EH (cell line): ENCODE results near the gene GPX7.

Source experiments
- DNase-seq: peaks from one replicate; pipeline ENCODE4 v3.0.0-alpha.2; 2015; ENCODE audit warnings: low read depth

Gene GPX7

DNA sequence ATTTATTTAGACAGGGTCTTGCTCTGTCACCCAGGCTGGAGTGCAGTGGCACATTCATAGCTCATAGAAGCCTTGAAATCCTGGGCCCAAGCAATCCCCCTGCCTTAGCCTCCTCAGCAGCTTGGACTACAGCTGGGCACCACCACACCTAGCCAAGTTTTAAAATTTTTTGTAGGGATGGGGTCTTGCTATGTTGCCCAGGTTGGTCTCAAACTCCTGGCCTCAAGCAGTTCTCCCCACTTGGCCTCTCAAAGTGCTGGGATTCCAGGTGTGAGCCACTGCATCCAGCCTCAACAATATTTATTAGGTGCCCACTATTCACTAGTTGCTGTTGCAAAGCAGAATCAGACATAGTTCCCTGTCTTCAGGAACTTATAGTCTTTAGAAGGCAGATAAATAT, 14.1 kb upstream of the GPX7 start:
- DNase-seq, result no peak

DNA sequence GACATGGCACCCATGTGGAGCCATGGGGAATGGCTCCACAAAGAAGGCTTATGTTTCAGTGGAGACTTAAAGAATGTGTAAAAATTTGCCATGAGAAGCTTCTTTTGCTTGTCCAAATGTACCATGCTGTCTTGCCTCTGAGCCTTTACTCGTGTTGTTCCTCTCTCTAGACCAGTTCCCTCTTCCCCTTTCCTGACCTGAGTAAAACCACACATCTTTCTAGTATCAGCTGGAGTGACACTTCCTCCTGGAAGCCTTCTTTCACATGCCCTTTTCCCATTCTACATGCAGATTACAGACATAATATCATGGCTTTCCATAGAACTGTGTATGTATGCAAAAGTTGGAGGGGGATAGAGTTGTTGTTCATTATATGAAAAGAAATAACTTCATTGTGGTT, 13.6 kb upstream of the GPX7 start:
- DNase-seq, result no peak

DNA sequence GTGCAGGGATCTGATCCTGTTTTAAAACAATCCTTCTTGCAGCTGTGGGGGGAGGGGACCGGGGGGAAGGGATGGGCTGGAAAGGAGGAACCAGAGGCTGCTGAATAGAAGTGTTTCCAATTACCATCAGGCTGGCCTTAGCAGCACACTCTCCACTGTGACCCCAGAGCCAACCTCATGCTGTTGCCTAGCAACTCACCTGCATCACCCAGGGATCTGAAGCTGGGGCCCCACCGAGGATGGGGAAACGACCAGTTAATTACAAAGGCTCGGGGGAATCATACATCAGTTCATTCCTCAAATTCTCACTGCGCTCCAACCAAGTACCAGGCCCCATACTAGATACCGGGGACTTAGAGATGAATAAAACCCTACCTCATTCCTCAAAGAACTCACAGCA, 11.9 kb upstream of the GPX7 start:
- no peak for DNase-seq

DNA sequence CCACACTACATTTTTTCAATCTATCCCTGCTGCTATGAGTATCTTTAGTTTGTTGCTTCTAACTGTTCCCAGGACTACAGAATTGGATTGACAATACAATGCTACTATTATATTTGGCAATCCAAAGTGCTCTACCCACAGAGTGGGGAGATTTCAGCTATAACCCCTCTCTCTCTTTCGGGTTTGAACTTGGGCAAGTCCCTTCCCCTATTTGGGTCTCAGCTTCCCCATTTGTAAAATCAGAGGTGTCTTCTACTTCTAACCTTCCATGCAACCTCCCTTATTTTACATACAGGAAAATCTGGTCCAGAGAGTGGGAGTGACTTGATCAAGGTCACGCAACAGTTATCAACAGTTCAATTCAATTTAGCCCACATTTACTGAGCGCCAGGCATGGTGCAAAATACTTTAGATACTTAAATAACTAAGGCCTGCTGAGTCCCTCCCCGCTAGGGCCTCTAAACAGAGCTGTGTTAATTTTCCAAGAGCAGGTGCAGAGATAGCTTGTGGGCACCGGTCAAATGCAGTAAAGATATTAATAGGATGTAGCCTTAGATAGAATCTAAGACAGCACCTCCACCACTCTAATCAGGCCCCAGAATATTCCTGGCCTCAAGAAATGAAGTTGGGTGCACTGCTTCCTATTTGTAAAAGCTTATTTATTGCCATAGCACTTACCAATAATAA, 9.4 kb upstream of the GPX7 start:
- no peak for DNase-seq

DNA sequence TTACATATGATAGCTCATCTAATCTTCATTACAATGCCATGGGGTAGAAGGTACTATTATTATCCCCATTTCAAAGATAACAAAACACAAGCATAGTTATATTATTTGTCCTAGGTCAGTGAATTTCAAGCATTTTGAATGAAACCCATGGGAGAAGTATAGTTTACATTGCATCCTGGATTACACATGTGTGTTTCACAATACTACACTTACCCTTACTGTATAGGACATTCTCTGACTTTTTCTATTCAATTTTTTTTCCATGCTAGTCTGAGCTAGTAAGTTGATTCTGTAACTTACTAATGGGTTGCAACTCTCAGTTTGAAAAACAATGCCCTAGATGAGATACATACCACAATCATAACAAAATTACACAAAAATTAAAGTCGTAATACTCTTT, 8.7 kb upstream of the GPX7 start:
- no peak for DNase-seq

DNA sequence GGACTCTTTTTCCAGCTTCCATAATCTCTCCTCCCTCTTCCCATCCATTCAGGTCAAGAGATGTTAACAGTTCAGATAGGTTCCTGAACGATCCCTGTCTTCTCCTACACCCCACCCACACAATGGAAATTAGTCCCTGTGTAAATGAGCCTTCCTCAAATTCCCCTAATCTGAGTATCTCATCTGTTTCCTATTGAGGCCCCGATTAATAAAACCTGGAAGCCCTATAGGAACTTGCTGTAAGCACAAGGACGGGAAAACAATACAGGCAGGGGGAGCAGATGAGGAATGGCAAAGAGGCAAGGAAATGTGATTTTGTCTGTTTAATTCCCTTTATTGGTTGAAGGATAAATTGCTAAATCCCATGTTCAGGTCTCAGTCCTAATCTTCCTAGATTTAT, 7.1 kb upstream of the GPX7 start:
- DNase-seq, result no peak

DNA sequence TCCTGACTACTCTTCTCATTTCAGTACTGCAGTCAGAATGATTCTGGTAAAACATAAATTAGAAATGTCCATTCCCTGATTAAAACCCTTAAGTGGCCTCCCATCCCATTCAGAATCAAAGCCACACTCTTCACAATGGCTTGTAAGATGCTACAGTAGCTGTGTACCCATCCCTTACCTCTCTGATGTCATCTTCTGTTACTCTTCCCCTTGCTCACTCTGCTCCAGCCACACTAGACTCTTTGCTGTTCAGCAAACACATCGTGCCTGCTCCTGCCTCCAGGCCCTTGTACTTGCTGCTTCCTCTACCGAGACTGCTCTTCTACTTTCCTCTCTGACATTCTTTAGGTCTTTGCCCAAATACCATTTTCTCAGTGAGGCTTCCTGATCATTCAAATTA, 4.3 kb upstream of the GPX7 start:
- DNase-seq, result no peak

DNA sequence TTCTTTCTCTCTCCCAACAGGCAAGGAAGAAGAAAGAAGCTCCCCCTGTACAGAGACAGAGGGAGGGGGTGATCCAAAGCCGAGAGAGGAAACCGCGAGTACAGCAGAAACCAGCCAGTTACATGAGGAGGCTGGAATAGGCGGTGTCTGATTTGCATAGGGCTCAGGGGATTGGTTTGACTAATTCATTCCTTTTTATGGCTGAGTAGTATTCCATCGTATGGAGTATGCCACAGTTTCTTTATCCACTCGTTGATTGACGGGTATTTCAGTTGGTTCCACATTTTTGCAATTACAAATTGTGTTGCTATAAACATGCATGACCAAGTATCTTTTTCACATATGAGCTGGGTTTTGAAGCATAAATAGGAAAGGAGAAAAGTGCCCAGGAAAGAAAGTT, 3.4 kb upstream of the GPX7 start:
- no peak for DNase-seq

DNA sequence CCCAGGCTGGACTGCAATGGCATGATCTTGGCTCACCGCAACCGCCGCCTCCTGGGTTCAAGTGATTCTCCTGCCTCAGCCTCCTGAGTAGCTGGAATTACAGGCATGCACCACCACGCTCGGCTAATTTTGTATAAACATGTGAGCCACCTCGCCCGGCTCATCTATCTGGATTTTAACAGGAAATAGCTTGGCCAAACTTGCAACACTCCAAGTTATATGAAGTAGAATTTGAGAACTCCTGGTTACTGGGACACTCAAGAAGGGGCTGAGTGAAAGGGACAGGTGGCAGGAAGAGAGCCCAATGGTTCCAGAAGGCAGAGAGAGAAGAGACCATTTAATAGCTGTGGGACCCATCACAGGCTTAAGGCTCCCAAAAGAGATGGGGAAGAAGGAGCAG, 2.9 kb upstream of the GPX7 start:
- no peak for DNase-seq

DNA sequence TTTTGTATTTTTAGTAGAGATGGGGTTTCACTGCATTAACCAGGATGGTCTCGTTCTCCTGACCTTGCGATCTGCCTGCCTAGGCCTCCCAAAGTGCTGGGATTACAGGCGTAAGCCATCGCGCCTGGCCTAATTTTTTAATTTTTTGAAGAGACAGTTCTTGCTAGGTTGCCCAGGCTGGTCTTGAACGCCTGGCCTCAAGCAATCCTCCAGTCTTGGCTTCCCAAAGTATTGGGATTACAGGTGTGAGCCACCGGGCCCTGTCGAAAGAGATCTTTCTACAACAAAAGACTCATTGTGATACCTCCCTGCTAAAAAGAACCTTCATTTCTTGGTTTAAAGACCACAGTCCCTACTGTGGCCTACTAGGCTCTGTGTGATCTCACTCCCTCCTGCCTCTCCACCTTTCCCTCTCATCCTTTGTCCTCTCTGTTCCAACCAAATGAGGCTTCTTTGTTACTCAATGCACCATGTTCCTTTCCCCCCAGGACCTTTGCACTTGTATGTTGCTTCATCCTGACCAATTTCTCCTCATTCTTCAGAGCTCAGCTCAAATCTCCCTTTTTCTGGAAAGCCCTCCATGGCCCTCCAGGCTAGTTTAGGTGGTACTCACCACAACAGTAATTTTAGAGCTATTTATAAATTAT, 1.5 kb upstream of the GPX7 start:
- no peak for DNase-seq

DNA sequence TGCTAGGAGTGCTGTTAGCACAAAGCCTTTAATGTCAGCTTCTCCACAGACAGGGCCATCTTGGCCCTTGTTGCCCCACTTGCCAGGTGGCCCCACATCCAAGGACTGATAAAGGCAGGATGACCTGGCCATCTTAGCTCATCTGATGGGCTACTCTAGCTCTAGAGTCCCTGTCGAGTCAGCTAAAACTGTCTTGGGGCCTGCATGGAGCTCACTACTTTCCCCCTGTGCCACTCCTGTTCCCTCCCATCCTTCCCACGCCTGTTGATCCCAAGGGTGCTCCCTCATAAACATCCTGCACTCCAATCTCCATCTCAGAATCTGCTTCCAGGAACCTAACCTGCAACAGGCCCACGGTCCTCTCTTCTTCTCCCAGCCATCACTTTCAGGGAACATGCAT, 652 bp upstream of the GPX7 start:
- no peak for DNase-seq

DNA sequence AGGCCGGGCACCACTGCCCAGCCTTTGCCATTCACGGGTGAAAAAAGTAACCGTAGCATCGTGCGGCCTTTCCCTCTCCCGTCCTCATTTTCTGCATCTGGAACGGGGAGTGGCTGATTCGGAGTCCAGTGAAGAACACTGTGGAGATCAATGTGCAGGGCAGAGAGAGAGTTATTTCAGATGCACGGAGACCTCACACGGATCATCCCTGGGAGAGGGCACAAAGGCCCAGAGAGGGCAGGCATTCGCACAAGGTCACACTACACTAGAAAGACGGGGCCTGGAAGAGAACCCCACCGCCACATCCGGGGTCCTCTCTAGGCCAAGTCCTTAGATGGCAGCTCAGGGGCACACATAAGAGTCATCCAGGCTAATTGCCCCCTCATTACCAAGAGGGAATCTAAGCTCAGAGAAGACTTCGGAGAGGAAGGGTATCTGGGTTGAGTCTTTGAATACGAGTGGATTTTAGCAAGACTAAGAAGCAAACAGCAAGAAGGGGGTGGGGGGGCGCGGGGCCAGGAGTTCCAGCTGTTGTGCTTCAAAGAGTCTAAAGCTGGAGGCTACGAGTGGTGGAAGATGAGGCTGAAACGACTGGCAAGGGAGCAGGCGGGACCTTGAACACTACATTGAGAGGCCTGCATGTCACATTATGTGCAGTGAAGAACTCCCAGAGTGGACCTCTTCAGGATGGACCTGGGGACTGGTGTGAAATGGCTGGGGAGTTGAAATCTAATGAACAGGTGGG, 857 bp downstream of the GPX7 start:
- DNase-seq, result peak; percentile 30

DNA sequence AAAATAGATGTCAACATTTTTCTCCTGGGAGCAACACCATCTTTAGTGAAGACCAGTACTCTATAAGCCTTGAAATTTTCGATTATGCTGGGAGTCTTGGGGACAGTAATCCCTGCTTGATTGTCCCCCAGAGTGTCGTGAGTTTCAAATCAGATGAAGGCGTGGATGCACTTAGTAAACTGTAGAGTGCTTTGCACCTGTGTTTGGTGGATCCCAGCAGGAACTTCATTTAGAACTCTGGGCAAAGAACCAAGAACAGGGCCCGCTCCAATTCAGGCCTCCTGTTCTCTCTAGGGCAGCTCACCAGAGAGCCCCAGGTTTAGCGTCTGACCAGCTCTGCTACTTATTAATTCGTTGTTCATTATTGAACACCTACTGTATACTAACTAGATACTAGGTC, 1.5 kb downstream of the GPX7 start:
- DNase-seq, result no peak

DNA sequence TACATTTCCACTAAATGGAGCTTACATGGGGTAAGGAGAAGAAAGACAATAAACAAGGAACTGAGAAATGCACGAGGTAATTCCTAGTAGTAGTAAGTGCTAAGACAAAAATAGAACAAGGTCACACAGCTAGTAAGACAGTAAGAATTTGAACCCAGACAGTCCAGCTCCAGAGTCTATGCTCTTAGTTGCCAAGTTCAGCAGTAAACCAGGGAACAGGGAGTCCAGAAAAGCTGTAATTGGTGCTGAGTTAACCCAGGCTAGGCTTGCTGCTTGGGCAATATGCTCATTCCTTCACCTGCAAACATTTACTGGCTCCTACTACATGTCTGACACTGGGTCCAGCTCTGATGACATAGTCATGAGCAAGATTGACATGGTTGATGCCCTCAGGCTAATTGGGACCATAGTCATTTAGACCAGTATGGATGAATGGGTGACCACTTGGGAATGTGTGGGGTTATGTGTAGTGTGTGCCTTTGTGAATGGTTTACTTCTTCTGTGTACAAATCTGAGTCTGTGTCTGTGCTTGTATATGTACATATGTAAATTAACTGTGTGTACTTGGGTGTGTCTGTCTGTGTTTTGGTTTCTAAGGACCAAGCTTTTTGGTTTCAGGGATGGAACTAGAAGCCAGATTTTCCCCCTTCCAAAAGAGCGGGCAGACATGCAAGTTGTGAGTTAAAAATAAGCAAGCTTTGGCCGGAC, 2.0 kb downstream of the GPX7 start:
- peak; percentile 58 for DNase-seq

DNA sequence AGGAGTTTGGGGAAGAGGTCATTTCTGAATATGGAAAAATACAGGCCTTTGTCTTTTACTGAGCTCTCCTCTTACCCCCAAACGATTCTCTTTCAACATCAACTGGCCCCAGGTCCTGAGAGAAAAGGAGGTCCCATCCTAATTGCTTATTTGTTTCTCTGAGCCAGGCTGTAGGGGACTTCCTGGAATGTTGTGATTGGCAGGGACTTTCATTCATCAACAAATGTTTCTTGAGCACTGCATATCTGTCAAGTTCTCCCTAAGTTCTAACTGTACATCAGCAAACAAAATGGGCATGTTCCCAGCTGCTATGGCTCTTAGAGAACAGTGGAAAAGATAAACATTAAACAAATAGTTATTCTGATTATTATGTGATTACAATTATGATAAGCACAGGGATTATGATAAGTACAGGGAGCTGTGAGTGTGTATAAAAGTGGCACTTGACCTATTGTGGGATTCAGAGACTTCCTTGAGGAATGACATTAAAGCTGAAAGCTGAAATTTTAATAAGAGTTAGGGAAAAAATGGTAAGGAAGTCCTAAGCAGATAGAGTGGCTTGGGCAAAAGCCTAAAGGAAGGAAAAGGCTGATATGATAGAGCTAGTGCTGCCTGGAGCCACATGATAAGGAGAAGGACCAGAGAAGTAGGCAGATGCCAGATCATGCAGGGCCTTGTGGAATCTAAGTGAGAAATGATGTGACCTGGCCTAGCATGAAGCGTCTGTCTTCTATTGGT, 11.6 kb downstream of the GPX7 start:
- DNase-seq, result peak; percentile 38

DNA sequence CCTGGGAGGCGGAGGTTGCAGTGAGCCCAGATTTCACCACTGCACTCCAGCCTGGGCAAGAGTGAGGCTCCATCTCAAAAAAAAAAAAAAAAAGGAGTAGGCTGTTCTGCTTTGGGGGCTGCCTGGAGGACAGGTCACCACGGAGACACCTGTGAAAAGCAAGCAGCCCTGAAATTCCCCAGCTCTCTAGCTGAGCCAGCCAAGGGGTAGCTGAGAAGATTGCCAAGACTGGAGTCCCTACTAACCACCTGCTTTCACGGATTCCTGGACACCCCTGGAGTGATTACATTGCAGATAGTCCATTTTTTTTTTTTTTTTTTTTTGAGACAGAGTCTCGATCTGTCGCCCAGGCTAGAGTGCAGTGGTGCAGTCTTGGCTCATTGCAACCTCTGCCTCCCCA, 12.5 kb downstream of the GPX7 start:
- no peak for DNase-seq

DNA sequence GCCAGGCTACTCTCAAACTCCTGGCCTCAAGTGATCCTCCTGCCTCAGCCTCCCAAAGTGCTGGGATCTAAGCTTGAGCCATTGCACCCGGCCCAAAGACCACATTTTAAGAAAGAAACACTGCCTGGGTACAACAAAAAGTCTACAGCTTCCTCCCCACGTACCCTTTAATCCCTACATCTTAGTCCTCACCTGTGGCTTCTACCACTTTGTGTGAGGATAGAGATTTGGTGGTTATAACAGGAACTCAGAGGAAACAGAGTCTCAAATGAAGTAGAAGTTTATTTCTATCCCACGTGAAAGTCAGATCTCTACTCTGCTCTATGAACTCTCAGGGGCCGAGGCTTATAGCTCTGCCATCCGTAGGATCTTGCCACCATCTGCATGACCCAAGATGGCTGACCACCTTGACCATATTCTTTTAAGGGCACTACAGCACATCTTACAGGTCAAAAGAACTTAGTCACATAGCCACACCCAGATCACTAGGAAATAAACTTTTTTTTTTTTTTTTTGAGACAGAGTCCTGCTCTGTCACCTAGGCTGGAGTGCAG, 13.4 kb downstream of the GPX7 start:
- DNase-seq, result no peak

DNA sequence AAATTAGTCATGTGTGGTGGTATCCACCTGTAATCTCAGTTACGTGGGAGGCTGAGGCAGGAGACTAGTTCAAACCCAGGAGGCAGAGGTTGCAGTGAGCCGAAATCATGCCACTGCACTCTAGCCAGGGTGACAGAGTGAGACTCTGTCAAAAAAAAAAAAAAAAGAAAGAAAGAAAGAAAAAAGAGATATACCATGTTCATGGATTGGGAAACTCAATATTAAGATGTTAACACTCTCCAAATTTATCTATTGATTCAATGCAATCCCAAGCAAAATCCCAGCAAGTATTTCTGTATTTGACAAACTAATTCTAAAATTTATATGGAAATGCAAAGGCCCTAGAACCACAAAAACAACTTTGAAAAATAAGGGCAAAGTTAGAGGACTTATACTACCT, 19.8 kb downstream of the GPX7 start:
- no peak for DNase-seq

DNA sequence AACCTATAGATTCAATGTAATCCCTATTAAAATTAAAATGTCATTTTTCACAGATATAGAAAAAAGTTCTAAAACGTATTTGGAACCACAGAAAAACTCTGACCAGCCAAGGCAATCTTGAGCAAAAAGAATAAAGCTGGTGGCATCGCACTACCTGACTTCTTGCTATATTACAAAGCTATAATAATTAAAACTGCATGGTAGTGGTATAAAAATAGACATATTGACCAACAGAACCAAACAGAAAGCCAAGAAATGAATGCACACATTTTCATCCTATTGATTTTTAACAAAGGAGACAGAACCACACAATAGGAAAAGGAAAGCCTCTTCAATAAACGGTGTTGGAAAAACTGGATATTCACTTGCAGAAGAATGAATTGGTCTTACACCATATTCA, 21.6 kb downstream of the GPX7 start:
- no peak for DNase-seq

DNA sequence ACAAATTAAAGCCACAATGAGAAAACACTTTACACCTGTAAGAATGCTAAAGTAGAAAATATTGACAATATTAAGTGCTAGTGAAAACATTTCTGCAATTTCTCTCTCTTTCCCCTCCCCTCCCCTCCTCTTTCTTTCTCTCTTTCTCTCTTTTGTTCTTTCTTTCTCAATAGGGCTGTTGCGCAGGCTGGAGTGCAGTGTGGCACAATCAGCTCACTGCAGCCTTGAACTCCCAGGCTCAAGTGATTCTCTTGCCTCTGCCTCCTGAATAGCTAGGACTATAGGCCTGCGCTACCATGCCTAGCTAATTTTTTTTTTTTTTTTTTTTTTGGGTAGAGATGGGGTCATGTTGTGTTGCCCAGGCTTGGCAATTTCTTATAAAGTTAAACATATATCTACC, 24.9 kb downstream of the GPX7 start:
- DNase-seq, result no peak

DNA sequence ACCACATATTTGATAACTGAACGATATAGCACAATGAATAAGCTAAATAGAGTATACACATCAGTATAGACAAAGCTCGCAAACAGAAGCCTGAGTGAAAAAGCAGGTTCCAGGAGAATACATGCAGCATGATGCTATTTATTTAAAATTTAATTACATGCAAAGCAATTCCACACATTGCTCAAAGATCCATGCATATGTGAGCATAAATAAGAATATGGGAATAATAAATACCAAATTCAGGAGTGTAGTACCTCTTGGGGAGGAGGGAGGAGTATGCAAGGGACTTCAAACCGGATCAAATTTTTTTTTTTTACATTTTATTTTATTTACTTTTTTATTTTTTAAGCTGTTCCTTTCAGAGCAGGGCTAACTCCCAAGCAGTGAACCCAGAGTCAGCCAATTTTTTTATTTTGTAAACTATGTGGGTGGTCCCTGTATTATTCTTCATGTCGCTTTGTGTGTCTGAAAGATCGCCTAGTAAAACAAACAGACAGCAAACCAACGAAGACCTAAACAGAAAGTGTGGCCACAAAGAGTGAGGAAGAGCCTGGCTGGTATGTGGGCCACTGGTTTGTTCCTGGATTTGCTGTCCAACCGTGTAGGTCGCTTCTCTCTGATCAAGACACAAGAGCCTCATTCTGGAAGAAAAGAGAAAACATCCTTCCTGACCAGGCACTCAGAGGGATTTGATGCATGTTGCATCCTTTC, 26.6 kb downstream of the GPX7 start:
- peak; percentile 3 for DNase-seq
